LNCAP (cell line): ENCODE data around the gene FBF1.

Experiments used
- TF ChIP-seq, protein P1 (sequence below): fragments of 450-650 bp; IDR thresholded peaks from 2 replicates; pipeline ENCODE4 v1.5.1; 2017; ENCODE audit warnings: mild to moderate bottlenecking

Gene FBF1

DNA sequence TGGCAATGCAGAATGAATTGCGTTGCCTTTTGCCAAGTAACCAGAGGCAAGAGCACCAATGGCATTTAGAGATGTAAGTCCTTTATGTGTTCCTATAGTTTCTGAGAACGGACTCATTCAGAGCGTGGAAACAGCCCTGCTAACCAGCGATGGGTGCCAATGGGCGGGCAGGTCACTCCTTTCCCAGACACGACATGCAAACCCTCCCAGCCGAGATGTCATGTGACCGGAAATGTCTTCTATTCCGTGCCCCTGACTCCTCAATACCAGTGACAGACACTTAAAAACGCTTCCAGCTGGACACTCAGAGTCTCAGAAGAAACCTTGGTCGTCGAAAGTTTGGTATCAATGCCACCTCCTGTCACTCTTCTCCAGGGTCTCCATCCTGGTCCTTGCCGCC lies 3.2 kb downstream of the FBF1 start:
- TF ChIP-seq, protein P1, sequence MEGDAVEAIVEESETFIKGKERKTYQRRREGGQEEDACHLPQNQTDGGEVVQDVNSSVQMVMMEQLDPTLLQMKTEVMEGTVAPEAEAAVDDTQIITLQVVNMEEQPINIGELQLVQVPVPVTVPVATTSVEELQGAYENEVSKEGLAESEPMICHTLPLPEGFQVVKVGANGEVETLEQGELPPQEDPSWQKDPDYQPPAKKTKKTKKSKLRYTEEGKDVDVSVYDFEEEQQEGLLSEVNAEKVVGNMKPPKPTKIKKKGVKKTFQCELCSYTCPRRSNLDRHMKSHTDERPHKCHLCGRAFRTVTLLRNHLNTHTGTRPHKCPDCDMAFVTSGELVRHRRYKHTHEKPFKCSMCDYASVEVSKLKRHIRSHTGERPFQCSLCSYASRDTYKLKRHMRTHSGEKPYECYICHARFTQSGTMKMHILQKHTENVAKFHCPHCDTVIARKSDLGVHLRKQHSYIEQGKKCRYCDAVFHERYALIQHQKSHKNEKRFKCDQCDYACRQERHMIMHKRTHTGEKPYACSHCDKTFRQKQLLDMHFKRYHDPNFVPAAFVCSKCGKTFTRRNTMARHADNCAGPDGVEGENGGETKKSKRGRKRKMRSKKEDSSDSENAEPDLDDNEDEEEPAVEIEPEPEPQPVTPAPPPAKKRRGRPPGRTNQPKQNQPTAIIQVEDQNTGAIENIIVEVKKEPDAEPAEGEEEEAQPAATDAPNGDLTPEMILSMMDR = no peak

DNA sequence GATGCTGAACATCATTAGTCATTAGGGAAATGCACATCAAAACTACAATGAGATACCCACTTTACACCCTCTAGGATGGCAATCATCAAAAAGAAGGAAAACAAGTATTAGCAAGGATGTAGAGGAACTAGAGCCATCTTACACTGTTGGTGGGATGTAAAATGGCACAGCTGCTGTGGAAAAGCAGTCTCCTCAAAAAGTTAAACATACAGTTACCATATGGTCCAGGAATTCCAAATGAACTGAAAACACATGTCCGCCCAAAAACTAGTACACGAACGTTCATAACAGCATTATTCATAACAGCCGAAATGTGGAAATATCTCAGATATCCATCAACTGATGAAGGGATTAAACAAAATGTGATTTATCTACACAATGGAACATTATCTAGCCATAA lies 7.0 kb downstream of the FBF1 start:
- TF ChIP-seq, protein P1 = no peak

DNA sequence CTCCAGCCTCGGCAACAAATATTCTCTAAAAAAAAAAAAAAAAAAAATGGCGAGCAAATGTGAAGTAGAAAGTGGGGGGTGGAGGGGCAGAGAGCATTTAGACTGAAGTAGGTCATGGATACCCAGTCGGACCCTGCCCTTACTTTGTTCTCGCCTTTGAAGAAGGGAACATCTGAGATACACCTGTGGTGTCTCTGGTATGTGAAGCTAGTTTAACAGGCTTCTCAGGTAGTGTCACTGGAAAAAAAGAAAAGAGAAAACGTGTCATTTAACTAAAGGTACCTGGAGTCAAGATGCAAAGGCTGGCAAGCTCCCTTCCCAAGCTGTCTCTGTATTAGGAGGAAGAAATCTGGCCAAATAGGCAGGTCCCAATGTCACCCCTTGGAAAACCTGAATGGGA lies 8.0 kb downstream of the FBF1 start:
- TF ChIP-seq, protein P1 = no peak

- TF ChIP-seq, protein P1 = no peak
Observed at GRCh38 chr17:75931062-75931461, 9.8 kb downstream of the FBF1 start.

DNA sequence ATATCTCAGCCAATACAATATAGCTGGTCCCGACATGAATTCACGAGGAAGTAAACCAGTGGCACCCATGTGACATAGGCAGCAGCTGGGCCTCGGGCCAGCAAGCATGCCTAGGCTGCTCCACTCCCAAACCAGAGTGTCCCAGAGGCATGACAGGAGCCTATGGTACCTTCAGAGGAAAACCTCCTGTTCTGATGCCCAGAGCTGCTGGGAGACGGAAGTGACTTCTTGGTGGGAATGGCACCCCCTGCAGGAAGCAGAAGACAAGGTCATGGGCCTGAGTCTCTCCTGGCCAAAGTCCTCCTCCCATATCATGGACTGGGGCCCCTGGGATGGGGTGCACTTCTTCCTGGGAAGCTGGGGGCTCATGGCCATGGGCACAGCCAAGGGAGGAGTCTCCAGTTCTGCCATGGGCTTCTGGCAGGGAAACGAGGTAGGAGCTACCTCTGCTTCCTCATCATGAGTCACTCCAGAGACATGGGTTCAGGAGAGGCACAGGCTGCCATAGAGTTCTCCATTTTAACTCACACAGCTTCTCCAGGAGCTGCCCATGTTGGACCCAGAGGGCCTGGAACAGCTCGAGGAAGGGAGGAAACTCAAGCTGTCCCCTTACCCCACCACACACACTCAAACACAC lies 13.4 kb downstream of the FBF1 start:
- TF ChIP-seq, protein P1 = peak; percentile 30

DNA sequence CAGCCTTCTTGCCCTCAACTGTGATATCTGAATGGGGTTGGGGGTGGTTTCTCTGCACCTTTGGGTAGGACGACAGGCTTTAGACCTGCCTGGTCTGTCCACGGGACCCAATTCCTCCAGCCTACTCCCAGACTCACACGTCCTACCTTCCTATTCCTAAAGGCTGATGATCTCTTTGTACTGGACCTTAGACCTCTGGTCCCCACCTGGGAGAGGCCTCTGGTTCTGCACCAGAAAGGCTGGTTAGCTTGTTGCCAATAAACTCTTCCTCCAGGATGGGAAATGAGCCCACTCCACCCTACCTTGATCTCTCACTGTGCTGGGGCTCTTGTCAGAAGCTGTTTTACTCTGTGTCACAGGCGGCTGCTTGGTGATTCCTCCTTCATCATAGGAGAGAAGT lies 14.4 kb downstream of the FBF1 start:
- TF ChIP-seq, protein P1 = no peak

- TF ChIP-seq, protein P1 = no peak
Observed at GRCh38 chr17:75925912-75926311, 14.9 kb downstream of the FBF1 start.

DNA sequence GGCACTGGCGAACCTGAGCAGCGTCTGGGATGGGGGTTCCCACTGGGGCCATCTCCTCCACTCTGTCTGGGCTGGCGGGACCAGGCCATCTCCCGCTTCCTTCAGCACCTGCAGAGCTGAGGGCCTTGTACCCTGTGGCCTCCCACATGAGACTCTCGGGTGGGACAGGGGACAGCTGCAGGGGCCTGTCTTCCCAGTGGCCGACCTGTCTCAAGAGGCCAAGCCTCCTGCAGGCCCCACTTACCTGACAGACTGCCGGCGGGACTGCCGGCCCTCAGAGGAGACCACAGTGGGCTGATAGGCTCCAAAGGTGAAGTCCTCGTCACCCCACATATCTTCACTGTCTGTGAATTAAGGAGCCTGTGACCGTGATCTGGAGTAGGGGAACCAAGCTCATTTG lies 15.7 kb downstream of the FBF1 start:
- TF ChIP-seq, protein P1 = no peak
